Stimulated activated CD4-positive, alpha-beta T cell treated with anti-CD3 and anti-CD28 coated beads, Interleukin-1b, Interleukin-23, amount 100 ng/mL, for 24 hours (primary cell): ENCODE measurements around the gene WDR7.

Source experiments
- DNase-seq, 4 experiments: peaks; one replicate each; pipeline ENCODE4 v3.0.0-alpha.2; 2020; ENCODE audit warnings: low read depth in 4 of 4, low spot score in 1 of 4

WDR7 gene

DNA sequence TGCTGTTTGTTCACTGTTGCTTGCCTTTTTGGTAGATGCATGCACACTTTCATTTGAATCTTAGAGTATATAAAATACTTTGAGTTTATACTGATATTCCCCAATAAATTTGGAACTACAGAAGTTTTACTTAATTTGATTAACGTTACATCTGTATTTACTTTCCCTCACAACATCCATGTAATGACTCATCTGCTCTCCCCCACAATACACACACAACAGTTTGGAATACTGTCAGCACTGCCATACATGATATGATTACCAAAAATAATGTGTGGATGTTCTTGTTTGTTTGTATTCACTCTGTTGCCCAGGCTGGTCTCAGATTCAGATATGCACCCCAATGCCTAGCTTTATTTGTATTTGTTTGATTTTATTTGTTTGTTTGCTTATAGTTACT is 144.2 kb downstream of the WDR7 start:
- no peak for DNase-seq

DNA sequence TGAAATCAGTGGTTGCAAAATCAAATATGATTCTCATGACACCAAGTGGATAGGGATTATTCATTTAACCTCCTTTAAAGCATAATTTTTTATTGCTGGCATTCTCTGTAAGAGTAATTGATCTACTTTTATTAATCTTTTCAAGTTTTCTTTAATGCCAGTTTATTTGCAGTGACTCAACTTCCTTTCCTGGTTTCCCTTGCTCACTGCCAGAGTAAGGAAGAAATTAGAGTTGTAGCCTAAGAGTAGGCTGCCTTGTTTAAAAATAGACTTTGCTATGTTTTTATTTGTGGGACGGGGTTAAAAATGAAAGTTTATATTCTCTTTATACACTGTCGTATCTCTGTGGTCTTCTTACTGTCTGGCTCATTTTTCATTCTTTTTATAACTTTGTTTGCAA is 148.6 kb downstream of the WDR7 start:
- DNase-seq: no peak

DNA sequence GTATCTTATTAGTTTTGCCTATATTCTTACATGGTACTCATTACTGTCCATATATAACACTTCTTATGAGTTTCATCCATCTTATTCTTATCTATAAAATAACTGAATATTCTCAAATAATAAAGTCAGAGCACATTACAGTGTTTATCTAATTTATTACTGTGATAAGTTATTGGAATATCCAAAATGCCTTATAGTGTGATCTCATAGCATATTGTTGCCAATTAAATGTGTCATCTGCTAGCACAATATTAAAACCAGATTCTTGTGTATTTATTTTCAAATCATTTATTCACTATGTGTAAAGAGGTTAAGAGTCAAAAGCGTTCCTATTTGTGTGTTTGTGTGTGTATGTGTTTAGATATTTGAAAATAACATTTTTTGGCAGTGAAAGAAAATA is 151.9 kb downstream of the WDR7 start:
- DNase-seq: no peak

GRCh38 chr18:56804395-56804794 is 153.2 kb downstream of the WDR7 start:
- no peak for DNase-seq

DNA sequence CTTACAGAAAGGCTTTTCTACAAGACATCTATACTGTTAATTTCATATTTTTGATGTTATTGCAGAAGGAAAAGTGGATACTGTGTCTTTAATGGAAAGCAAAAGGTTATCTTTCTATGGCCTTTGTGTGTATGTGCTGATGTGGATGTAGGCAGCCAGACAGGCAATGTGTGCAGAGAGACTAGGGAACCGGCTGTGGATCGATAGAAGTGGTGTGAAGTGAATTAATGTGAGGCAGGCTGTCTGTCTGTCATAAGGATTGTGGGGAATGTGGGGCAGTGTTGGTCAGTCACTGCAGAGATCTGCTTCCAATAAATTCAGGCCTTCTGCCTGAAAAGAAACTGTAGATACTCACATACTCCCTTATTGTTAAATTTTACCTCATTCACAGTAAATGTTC is 156.7 kb downstream of the WDR7 start:
- no peak for DNase-seq

DNA sequence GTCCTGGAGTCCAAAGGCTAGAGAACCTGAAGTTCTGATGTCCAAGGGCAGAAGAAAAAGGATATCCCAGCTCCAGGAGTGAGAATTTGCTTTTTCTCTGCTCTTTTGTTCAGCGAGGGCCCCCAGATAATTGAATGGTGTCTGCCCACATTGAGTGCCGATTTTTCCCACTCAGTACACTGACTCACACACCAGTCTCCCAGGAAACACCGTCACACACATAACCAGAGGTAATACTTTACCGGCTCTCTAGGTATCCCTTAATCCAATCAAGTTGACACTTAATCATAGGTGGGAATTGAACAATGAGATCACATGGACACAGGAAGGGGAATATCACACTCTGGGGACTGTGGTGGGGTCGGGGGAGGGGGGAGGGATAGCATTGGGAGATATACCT is 161.5 kb downstream of the WDR7 start:
- no peak for DNase-seq

DNA sequence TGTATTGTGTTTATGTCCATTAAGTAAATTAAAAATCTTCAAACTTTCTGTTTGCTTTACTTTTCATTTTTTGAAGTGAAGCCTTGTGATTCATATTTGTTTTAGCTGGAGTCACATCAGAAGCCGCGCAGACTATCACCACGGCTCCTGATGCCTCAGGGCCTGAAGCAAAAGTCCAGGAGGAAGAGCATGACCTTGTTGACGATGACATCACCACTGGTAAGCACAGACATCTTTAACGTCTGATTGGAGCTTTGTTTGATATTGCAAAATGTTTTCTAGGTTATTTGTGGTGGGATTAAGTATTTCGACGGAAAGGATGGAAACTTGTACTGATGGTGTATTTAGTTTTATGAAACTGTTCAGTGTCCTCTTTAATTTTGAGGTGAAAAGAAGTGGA is 164.8 kb downstream of the WDR7 start:
- no peak for DNase-seq

DNA sequence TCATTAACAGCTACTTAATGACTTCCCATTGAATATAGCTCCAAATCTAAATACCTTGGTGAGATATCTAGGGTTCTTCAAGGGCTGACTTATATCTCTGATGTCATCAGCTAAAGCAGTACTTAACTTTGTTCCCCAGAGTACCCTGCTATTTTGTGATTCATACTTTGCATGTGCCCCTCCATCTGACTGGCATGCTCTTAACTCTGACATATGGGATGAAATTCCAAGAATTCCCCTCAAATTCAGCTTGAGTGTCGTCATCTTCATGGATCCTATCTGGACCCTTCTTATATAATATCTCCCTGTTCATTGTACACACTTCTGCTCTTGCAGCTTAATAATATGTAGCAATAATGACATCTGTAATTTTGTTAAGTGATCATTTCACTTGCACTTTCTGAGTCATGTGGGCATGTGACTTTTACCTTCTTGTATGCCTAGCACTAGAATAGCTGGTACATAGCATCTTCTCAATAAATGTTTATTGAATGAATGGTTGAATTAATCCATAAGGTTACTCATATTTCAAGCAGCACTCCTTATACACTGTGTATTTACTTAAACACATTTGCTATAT is 172.9 kb downstream of the WDR7 start:
- DNase-seq: no peak

DNA sequence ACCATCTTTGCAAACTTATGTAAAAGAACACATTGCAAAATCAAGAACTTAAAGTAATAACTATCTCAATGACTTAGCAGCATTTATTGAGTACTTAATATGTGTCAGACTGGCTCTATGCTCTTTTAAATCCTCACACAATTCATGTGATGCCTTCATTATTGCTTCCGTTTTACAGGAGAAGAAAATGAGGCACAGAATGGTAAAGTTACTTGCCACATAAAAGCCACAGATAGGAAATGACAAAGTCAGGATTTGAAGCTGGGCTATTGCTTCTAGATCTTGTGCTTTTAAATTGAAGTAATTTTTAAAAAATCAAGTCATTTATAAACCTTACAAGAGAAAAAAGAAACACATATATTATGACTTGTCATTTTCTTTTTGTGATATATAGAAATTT is 174.2 kb downstream of the WDR7 start:
- no peak for DNase-seq

DNA sequence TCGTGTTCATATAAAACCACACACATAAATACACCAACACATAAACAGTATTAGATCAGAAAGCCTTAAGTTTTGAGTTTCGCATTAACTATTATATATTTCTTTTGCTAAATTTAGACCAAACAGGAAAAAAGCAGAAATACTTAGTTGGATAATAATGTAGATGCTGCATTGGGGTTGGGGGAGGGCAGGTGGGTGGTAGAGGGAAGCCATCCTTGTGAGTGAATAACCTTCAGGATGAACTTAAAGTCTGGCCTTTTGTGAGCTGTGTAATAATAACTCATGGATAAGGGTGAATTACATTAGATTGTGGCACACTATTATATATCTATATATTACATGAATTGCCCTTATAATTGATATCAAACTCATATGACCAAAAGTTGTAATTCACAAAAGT is 174.7 kb downstream of the WDR7 start:
- no peak for DNase-seq

DNA sequence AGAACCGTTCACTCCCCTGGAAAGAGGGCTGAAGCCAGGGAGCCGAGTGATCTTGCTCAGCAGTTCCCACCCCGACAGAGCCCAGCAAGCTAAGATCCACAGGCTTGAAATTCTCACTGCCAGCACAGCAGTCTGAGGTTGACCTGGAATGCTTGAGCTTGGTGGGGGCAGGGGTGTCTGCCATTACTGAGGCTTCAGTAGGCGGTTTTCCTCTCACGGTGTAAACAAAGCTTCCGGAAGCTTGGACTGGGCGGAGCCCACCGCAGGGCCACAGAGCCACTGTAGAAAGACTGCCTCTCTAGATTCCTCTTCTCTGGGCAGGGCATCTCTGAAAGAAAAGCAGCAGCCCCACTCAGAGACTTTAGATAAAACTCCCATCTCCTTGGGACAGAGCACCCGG is 180.8 kb downstream of the WDR7 start:
- DNase-seq: no peak

DNA sequence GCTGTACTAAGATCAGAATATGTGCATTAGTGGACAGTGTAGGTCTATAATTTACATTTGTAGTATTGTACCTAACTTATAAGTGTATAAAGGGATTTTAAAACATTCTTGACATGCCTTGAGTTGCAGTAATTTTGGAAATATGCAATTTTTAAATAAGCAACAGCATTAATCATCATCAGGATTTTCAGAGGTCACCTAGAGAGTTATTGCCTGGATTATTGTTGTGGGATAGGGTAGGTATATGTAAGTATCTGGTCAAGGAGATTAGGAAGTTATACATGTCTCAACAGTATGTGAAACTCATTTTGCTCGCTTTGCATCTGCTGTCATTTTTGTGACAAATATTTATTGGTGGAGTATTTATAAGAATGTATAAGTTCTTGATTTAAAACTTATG is 184.2 kb downstream of the WDR7 start:
- no peak for DNase-seq

DNA sequence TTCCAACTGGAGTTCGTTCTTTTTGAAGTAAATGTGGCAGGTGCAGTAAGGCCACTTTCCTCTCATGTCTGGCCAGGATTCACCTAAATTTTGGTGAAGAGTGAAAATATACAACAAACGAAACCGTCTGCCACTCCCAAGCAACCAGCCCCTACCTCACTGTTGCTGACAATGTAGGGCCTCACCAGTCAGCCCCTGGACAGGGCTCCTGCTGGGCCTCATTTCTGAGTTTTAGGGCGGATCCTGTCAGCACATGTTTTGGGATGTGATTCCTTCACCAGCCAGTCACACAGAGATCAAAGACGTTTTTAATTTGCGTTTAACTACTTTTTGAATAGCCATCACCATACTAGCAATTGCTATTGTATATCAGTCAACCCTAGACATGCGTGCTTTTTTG is 185.0 kb downstream of the WDR7 start:
- DNase-seq: no peak

- DNase-seq: no peak
Measured at GRCh38 chr18:56841836-56842235, 190.7 kb downstream of the WDR7 start.

- no peak for DNase-seq
Measured at GRCh38 chr18:56843241-56843640, 192.1 kb downstream of the WDR7 start.

GRCh38 chr18:56844556-56844955 is 193.4 kb downstream of the WDR7 start:
- no peak for DNase-seq

GRCh38 chr18:56851774-56852173 is 200.6 kb downstream of the WDR7 start:
- no peak for DNase-seq

DNA sequence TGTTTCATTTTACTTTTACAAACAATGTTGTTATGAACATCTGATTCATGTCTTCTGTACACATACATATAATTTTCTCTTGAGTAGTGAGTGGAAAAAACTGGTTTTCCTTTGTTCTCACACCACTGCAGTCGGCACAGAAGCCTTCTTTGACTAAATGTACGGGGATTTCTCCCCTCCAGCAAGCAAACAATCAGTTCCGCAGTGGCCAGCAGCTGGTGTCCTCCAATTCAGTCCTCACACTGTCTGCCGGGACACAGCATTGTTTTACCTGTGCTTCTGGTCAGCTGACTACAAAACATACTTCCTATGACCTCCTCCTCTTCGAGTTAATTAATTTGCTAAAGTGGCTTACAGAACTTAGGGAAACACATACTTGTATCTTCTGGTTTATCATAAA is 202.8 kb downstream of the WDR7 start:
- no peak for DNase-seq

GRCh38 chr18:56861244-56861643 is 210.1 kb downstream of the WDR7 start:
- DNase-seq: no peak

DNA sequence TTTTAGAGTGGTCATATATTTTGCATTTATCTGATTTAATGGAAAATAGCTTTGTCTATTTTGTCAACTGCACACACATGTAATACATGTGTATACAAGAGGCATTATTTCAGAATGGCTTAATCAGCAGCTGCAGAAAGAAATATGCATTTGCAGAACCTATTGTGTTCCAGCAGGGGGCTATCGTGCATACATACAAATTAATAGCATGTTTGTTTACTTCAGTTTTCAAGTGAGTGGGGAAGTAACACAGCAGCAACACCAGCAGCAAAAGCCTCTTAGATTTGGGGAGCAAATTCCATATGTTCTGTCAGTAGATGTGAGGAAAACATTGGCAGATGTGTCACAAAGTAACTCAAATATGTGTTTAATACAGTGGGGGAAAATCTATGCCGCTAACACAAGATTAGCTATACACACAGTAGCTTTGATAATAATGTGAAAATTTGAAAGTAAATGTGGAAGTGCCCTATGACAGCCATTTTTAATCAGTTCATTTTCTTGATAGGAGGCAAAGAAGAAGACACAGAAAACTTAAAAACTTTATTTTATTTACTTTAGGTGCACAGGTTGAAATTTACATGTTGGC is 218.1 kb downstream of the WDR7 start:
- DNase-seq: no peak

- DNase-seq: no peak
Measured at GRCh38 chr18:56870982-56871381, 219.8 kb downstream of the WDR7 start.

DNA sequence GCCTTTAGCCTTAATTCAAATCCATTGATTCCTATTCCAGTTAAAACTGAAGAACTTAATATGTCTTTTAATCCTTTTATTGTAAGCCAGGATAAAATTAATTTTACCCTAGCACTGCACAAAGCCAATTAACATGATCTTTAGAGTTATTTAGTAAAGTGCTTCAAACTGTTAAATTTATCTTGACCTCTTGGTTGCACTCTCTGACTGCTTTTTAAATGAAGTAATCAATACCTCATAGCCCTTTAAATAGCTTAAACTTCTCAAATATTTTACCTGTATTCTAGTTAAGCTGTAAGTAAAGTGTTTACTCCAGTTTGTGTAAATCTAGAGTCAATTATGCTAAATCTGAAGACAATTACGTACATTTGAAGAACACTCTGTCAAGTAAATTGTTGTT is 221.0 kb downstream of the WDR7 start:
- DNase-seq: no peak

DNA sequence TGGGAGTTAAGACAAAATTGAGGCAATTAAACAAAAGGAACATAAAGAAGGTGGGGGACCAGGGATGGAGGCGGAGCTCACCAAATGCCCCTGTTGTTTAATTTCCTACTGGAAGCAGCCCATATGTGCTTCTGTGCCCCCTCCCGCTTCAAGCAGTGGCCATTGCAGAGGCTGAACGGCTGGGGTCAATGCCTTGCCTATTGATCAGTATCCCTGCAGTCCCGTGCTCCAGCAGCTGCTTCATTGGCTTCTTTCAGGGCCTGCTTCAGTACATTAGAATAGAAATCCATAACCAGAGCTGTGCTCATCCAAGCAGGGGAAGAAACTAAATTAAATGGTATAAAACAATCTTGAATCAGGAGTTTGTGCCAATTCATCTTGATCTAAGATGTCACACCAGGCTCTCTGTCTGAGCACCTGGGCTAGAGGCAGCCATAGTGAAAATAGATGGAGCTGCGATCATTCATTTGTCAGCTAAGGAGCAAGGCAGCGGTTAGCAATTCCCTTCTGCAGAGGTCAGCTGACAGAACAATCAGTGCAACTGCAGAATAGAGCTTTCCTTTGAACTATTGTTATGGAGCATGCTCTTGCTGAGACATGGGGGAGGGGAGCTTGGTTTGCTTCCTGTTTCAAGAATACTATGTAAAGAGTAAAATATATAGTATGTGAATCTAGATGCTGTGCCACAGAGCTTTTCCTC is 222.4 kb downstream of the WDR7 start:
- no peak for DNase-seq
